Measurements from ENCODE around the gene SHB.

DNA sequence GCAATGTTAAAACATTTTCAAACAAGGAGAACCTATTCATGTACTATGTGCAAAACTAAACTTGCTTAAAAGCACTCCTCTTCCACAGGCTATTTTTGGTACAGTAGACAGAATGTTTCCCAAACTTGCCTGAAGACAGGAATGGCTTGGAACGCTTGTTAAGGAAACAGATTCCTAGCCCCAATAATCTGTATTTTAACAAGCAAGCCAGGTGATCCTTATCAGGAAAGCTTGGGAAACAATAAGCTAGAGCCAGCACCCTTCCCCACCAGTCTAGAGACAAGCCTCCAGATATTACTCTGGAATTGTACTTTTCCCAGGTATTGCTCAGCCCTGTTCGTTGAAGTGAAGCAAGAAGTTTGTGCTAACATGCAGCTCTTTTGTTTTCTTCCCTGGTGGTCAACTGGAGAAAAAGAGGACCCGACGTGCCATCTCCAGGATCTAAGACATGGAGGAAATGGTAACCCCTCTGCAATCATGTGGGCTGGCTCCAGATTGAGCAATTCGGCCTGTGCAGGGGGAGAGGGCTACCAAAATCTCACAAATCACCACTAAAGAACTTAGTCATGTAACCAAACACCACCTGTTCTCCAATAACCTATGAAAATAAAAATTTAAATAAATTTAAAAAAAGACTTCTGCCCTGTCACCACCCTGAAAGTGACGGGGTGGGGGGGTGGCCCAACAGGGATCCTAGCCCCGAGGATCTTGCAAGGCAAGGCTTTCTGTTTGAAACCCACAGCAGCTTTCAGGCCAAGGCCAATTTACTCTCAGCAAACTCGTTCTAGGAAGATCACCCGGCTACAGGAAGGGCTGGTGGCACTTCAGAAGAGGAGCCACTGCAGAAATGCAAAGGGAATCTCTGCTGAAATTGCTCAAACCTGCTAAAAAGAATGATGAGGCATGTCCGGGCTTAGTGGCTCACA, 48.6 kb downstream of the SHB start:
- TF ChIP-seq, protein P1, sequence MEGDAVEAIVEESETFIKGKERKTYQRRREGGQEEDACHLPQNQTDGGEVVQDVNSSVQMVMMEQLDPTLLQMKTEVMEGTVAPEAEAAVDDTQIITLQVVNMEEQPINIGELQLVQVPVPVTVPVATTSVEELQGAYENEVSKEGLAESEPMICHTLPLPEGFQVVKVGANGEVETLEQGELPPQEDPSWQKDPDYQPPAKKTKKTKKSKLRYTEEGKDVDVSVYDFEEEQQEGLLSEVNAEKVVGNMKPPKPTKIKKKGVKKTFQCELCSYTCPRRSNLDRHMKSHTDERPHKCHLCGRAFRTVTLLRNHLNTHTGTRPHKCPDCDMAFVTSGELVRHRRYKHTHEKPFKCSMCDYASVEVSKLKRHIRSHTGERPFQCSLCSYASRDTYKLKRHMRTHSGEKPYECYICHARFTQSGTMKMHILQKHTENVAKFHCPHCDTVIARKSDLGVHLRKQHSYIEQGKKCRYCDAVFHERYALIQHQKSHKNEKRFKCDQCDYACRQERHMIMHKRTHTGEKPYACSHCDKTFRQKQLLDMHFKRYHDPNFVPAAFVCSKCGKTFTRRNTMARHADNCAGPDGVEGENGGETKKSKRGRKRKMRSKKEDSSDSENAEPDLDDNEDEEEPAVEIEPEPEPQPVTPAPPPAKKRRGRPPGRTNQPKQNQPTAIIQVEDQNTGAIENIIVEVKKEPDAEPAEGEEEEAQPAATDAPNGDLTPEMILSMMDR (conservative IDR thresholded peaks at IDR 0.05 in 1 of 2, IDR thresholded peaks at IDR 0.05 in 1 of 2; ENCODE audit: low read depth in 1 of 2, low read length in 2 of 2), result no peak
- no peak for TF ChIP-seq EZH2 (IDR thresholded peaks at IDR 0.05; ENCODE audit: low read length, missing control alignments)
